IPS-18c (cell line): ENCODE measurements around the gene RGS7BP.
"Not testable (repeated sequence)": the region's sequence is repeated elsewhere in the genome, so short reads cannot be mapped to it uniquely, and the experiment has no call there.

Experiments used
- H3K4me3 ChIP-seq: 2 replicates; pipeline ENCODE4 v1.7.0; 2013; ENCODE audit warnings: low read depth, mild to moderate bottlenecking, low read length, moderate library complexity; ENCODE audit not compliant: insufficient read depth
- H3K9me3 ChIP-seq: one replicate; pipeline ENCODE4 v1.6.1; 2013; ENCODE audit warnings: mild to moderate bottlenecking, low read length, moderate library complexity; ENCODE audit not compliant: control insufficient read depth, insufficient read depth

Gene RGS7BP

GRCh38 chr5:64530076-64530475, 24.3 kb downstream of the RGS7BP start:
- H3K4me3 ChIP-seq = no peak overlapping the region
- no peaks in the 10 kb centered on the region for H3K9me3 ChIP-seq

GRCh38 chr5:64532212-64532611, 26.4 kb downstream of the RGS7BP start:
- no peak overlapping the region for H3K4me3 ChIP-seq
- H3K9me3 ChIP-seq = no peaks in the 10 kb centered on the region

- H3K9me3 ChIP-seq = no peaks in the 10 kb centered on the region
- H3K4me3 ChIP-seq = no peak overlapping the region
Measured at GRCh38 chr5:64532657-64533056, 26.8 kb downstream of the RGS7BP start.

- H3K4me3 ChIP-seq = no peak overlapping the region
- H3K9me3 ChIP-seq = no peaks in the 10 kb centered on the region
Measured at GRCh38 chr5:64534033-64534432, 28.2 kb downstream of the RGS7BP start.

GRCh38 chr5:64557911-64558310, 52.1 kb downstream of the RGS7BP start:
- no peaks in the 10 kb centered on the region for H3K9me3 ChIP-seq
- no peak overlapping the region for H3K4me3 ChIP-seq

- not testable (repeated sequence) for H3K4me3 ChIP-seq, H3K9me3 ChIP-seq
Measured at GRCh38 chr5:64558641-64559040, 52.8 kb downstream of the RGS7BP start.

GRCh38 chr5:64566310-64566916, 60.6 kb downstream of the RGS7BP start:
- no peak overlapping the region for H3K4me3 ChIP-seq
- H3K9me3 ChIP-seq = no peaks in the 10 kb centered on the region

GRCh38 chr5:64569858-64570257, 64.0 kb downstream of the RGS7BP start:
- Histone ChIP-seq H3K9me3 (no peaks in the 10 kb centered on the region), H3K4me3 (no peak overlapping the region)

- H3K9me3 ChIP-seq = no peaks in the 10 kb centered on the region
- no peak overlapping the region for H3K4me3 ChIP-seq
Measured at GRCh38 chr5:64570395-64570996, 64.7 kb downstream of the RGS7BP start.

GRCh38 chr5:64575561-64575960, 69.7 kb downstream of the RGS7BP start:
- Histone ChIP-seq H3K9me3 (no peaks in the 10 kb centered on the region), H3K4me3 (no peak overlapping the region)

- Histone ChIP-seq H3K9me3 (no peaks in the 10 kb centered on the region), H3K4me3 (no peak overlapping the region)
Measured at GRCh38 chr5:64576250-64576649, 70.4 kb downstream of the RGS7BP start.

GRCh38 chr5:64585646-64586045, 79.8 kb downstream of the RGS7BP start:
- Histone ChIP-seq H3K9me3 (no peaks in the 10 kb centered on the region), H3K4me3 (no peak overlapping the region)

- no peaks in the 10 kb centered on the region for H3K9me3 ChIP-seq
- H3K4me3 ChIP-seq = no peak overlapping the region
Measured at GRCh38 chr5:64587370-64587769, 81.6 kb downstream of the RGS7BP start.

GRCh38 chr5:64592730-64593341, 87.0 kb downstream of the RGS7BP start:
- no peaks in the 10 kb centered on the region for H3K9me3 ChIP-seq
- H3K4me3 ChIP-seq = no peak overlapping the region

GRCh38 chr5:64594025-64594424, 88.2 kb downstream of the RGS7BP start:
- Histone ChIP-seq H3K9me3 (no peaks in the 10 kb centered on the region), H3K4me3 (no peak overlapping the region)

- H3K9me3 ChIP-seq = no peaks in the 10 kb centered on the region
- no peak overlapping the region for H3K4me3 ChIP-seq
Measured at GRCh38 chr5:64594601-64595000, 88.8 kb downstream of the RGS7BP start.

GRCh38 chr5:64595031-64595855, 89.4 kb downstream of the RGS7BP start:
- Histone ChIP-seq H3K9me3 (no peaks in the 10 kb centered on the region), H3K4me3 (no peak overlapping the region)

- no peak overlapping the region for H3K4me3 ChIP-seq
- no peaks in the 10 kb centered on the region for H3K9me3 ChIP-seq
Measured at GRCh38 chr5:64599226-64599625, 93.4 kb downstream of the RGS7BP start.
